PC-9 (cell line): Measurements from ENCODE around the gene CLEC4M.

ENCODE experiments used
- EZH2 ChIP-seq: fragments of 200-600 bp; sonication (generic); IDR thresholded peaks from 2 replicates; pipeline ENCODE4 v1.8.0; 2017; ENCODE audit warnings: antibody characterized with exemption, low read depth
- TF ChIP-seq, protein P1 (sequence below): fragments of 200-600 bp; sonication (generic); conservative IDR thresholded peaks from 2 replicates; pipeline ENCODE4 v1.6.1; 2017; ENCODE audit warnings: mixed run types, antibody characterized with exemption, mild to moderate bottlenecking, moderate library complexity

DNA sequence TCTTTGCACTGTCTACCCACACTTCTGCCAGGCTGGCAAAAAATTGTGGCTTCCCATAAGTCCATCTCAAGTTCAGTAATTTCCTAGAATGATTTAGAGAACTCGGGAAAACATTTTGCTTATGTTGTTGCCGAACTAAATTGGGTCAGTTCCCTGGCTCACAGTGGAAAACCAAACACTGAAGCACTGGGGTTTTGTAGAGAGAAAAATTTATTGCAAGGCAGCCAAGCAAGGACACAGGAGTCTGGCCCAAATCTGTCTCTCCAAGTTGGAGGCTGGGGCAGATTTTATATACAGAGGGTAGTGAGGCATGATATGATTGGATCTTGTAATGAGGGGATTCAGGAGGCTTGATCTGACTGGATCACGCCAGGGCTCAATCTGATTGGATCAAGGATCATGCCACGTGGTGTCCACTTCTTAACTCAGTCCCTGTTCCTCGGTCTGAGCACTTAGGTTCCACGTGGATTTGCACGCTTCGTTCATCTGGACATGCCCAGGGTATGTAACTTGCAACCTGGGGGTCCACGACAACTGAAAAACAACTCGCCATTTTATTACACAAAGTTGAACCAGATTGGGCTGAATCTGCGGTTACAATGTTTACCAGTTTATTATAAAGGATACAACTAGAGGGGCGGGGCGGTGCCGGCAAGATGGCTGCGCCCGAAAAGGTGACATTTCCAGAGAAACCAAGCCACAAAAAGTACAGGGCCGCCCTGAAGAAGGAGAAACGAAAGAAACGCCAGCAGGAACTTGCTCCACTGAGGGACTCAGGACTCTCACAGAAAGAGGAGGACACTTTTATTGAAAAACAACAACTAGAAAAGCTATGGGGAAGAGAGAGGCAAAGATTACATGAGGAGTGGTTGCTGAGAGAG, 23.0 kb upstream of the CLEC4M start:
- TF ChIP-seq, protein P1, sequence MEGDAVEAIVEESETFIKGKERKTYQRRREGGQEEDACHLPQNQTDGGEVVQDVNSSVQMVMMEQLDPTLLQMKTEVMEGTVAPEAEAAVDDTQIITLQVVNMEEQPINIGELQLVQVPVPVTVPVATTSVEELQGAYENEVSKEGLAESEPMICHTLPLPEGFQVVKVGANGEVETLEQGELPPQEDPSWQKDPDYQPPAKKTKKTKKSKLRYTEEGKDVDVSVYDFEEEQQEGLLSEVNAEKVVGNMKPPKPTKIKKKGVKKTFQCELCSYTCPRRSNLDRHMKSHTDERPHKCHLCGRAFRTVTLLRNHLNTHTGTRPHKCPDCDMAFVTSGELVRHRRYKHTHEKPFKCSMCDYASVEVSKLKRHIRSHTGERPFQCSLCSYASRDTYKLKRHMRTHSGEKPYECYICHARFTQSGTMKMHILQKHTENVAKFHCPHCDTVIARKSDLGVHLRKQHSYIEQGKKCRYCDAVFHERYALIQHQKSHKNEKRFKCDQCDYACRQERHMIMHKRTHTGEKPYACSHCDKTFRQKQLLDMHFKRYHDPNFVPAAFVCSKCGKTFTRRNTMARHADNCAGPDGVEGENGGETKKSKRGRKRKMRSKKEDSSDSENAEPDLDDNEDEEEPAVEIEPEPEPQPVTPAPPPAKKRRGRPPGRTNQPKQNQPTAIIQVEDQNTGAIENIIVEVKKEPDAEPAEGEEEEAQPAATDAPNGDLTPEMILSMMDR: no peak
- no peak for TF ChIP-seq EZH2
